GM12878 (cell line): ENCODE data around the gene CARD19. TPM values are rescaled to one million over a fixed set of nuclear protein-coding genes. Genes with fewer than 3 reads are reported as not detected.

ENCODE experiments used
- ATAC-seq: fragments of 200-7000 bp; cut with Tn5 transposase; 3 replicates; pipeline ENCODE4 v1.9.1; 2020; ENCODE audit warnings: mild to moderate bottlenecking, moderate library complexity
- BruUV-seq: library from RNA; stranded (reverse); fragments of 400-500 nt; replicated peaks from 2 replicates; lab custom pipeline; 2021; lab: Mats Ljungman, UMichigan
- CTCF ChIA-PET: fragments of 300-600 bp; sonication (Branson Sonifier 250); formaldehyde crosslinking; extraction: SDS; loops from one replicate; lab custom pipeline; 2021; ENCODE audit warnings: inconsistent platforms; lab: Yijun Ruan, JAX
- POLR2A ChIA-PET: fragments of 350-600 bp; formaldehyde crosslinking; extraction: SDS; loops from one replicate; lab custom pipeline; 2021; ENCODE audit warnings: inconsistent platforms; lab: Charles Lee
- RAD21 ChIA-PET: fragments of 300-600 bp; sonication (Branson Sonifier 250); formaldehyde crosslinking; loops from one replicate; lab custom pipeline; 2023; ENCODE audit warnings: antibody characterized with exemption; ENCODE audit not compliant: unreplicated experiment; lab: Charles Lee
- SMC1A ChIA-PET: fragments of 300-600 bp; sonication (Branson Sonifier 250); formaldehyde crosslinking; loops from one replicate; lab custom pipeline; 2023; ENCODE audit not compliant: unreplicated experiment, uncharacterized antibody; lab: Charles Lee
- DNase-seq: peaks from one replicate; pipeline ENCODE4 v3.0.0-alpha.2; 2011; ENCODE audit warnings: low read depth, low spot score
- FAIRE-seq: peaks from 3 replicates; lab custom pipeline; 2011; peaks lifted over from hg19 to GRCh38; lab: Jason Lieb, UNC
- H2AFZ ChIP-seq: 2 replicates; pipeline ENCODE4 v1.6.0; 2011; ENCODE audit warnings: low read depth, low read length, control low read depth; ENCODE audit not compliant: control insufficient read depth
- H3K27ac ChIP-seq: 2 replicates; pipeline ENCODE4 v1.5.1; 2011; ENCODE audit warnings: control low read depth; ENCODE audit not compliant: control insufficient read depth, insufficient read depth
- H3K27me3 ChIP-seq, 2 experiments: replicated peaks in 1 of 2; 2 replicates each; pipeline versions ENCODE4 v1.6.0 to v1.6.1; 2011; ENCODE audit warnings: low read length in 1 of 2; ENCODE audit not compliant: control insufficient read depth in 2 of 2, insufficient read depth in 2 of 2
- H3K36me3 ChIP-seq, 2 experiments: 2 replicates each; pipeline ENCODE4 v1.5.1; 2011; ENCODE audit warnings: low read length in 1 of 2; ENCODE audit not compliant: control insufficient read depth in 2 of 2, insufficient read depth in 2 of 2
- H3K4me1 ChIP-seq: 2 replicates; pipeline ENCODE4 v1.6.1; 2011; ENCODE audit warnings: mild to moderate bottlenecking, low read length, moderate library complexity, mixed read lengths; ENCODE audit not compliant: control insufficient read depth, insufficient read depth
- H3K4me2 ChIP-seq: 2 replicates; pipeline ENCODE4 v1.6.0; 2011; ENCODE audit warnings: control low read depth; ENCODE audit not compliant: control insufficient read depth, insufficient read depth
- H3K4me3 ChIP-seq: fragments of 200-600 bp; sonication (generic); 2 replicates; pipeline ENCODE4 v1.5.1; 2016
- H3K79me2 ChIP-seq: 2 replicates; pipeline ENCODE4 v1.6.0; 2011; ENCODE audit warnings: low read length; ENCODE audit not compliant: control insufficient read depth, insufficient read depth
- H3K9ac ChIP-seq: 2 replicates; pipeline ENCODE4 v1.8.0; 2011; ENCODE audit warnings: low read length, control low read depth, mixed read lengths; ENCODE audit not compliant: control insufficient read depth, insufficient read depth
- H3K9me3 ChIP-seq: replicated peaks from 3 replicates; pipeline ENCODE4 v1.5.1; 2011; ENCODE audit warnings: mild to moderate bottlenecking, low read length; ENCODE audit not compliant: control insufficient read depth, insufficient read depth
- H4K20me1 ChIP-seq: 2 replicates; pipeline ENCODE4 v1.6.0; 2011; ENCODE audit not compliant: control insufficient read depth, insufficient read depth
- CEBPB ChIP-seq, 2 experiments: fragments of 150-350 bp in 1 of 2; IDR thresholded peaks; 2 replicates each; pipeline ENCODE4 v1.6.1; 2012 to 2014; ENCODE audit warnings: low read depth in 2 of 2, low read length in 2 of 2, borderline replicate concordance in 1 of 2, inconsistent platforms in 1 of 2
- EZH2 ChIP-seq: IDR thresholded peaks from 2 replicates; pipeline ENCODE4 v1.6.1; 2012; ENCODE audit warnings: low read depth, mild to moderate bottlenecking, control low read depth, inconsistent platforms, low read length, borderline replicate concordance; ENCODE audit not compliant: control insufficient read depth
- FOXK2 ChIP-seq: fragments of 450-650 bp; IDR thresholded peaks from 2 replicates; pipeline ENCODE4 v1.6.1; 2017; ENCODE audit warnings: mild to moderate bottlenecking, moderate library complexity
- HCFC1 ChIP-seq: fragments of 150-350 bp; IDR thresholded peaks from 2 replicates; pipeline ENCODE4 v1.6.1; 2014; ENCODE audit warnings: low read length
- IRF5 ChIP-seq: fragments of 450-650 bp; IDR thresholded peaks from 2 replicates; pipeline ENCODE4 v1.6.1; 2017; ENCODE audit warnings: borderline replicate concordance
- MAX ChIP-seq: IDR thresholded peaks from 2 replicates; pipeline ENCODE4 v1.6.1; 2012; ENCODE audit warnings: low read depth, low read length, improper control_type of control experiment
- MXI1 ChIP-seq: fragments of 150-350 bp; IDR thresholded peaks from 2 replicates; pipeline ENCODE4 v1.6.1; 2011; ENCODE audit warnings: low read depth, mild to moderate bottlenecking, inconsistent platforms, low read length, improper control_type of control experiment
- NFYB ChIP-seq: IDR thresholded peaks from 2 replicates; pipeline ENCODE4 v1.6.1; 2011; ENCODE audit warnings: low read depth, mild to moderate bottlenecking, low read length, improper control_type of control experiment, moderate library complexity; ENCODE audit not compliant: insufficient read depth
- PKNOX1 ChIP-seq: fragments of 450-650 bp; IDR thresholded peaks from 2 replicates; pipeline ENCODE4 v1.6.1; 2016; ENCODE audit warnings: mild to moderate bottlenecking
- POLR2AphosphoS5 ChIP-seq: IDR thresholded peaks from 2 replicates; pipeline ENCODE4 v1.6.1; 2011; ENCODE audit warnings: mild to moderate bottlenecking, low read length, inconsistent platforms
- POU2F2 ChIP-seq: IDR thresholded peaks from 3 replicates; pipeline ENCODE4 v1.6.1; 2011; ENCODE audit warnings: low read depth, mild to moderate bottlenecking, low read length, borderline replicate concordance
- RAD21 ChIP-seq: IDR thresholded peaks from 2 replicates; pipeline ENCODE4 v1.6.1; 2011; ENCODE audit warnings: mild to moderate bottlenecking, low read depth, low read length, moderate library complexity; ENCODE audit not compliant: insufficient read depth
- RB1 ChIP-seq: fragments of 450-650 bp; formaldehyde crosslinking; IDR thresholded peaks from 2 replicates; pipeline ENCODE4 v1.6.1; 2017; ENCODE audit warnings: mild to moderate bottlenecking, borderline replicate concordance
- SUZ12 ChIP-seq: fragments of 200-600 bp; sonication (generic); IDR thresholded peaks from one replicate; pipeline ENCODE4 v1.6.1; 2018; ENCODE audit warnings: antibody characterized with exemption, mild to moderate bottlenecking; ENCODE audit not compliant: unreplicated experiment
- TCF7 ChIP-seq: IDR thresholded peaks from 2 replicates; pipeline ENCODE4 v1.6.1; 2014; ENCODE audit warnings: antibody characterized with exemption, borderline replicate concordance
- WRNIP1 ChIP-seq: IDR thresholded peaks from 2 replicates; pipeline ENCODE4 v1.6.1; 2011; ENCODE audit warnings: low read depth, low read length, improper control_type of control experiment, borderline replicate concordance
- ZNF274 ChIP-seq: IDR thresholded peaks from one replicate; pipeline ENCODE4 v1.8.0; 2011; ENCODE audit not compliant: insufficient read length, insufficient read depth
- WGBS: methylation state at CpG from one replicate; pipeline ENCODE4 v1.1.6; 2016; ENCODE audit warnings: low lambda C conversion rate; ENCODE audit not compliant: insufficient replicate concordance, insufficient coverage; ENCODE audit errors: missing lambda C conversion rate; 5-methylcytosine and 5-hydroxymethylcytosine counted together
- in situ Hi-C: fragments of 300-500 bp; cut with MboI; formaldehyde crosslinking; loops from 9 replicates; pipeline ENCODE4 v1.14.3; 2018; ENCODE audit warnings: mixed read lengths
- intact Hi-C: fragments of 100-400 bp; cut with micrococcal nuclease; formaldehyde crosslinking; loops from one replicate; pipeline ENCODE4 v1.14.2; 2022; ENCODE audit not compliant: unreplicated experiment
- polyA plus RNA-seq, 11 experiments: library from polyadenylated mRNA; depleted of rRNA in 4 of 11; unstranded in 6 of 11; stranded (reverse) in 5 of 11; fragments of >200 nt; fragmentation: Nextera tagmentation in 4 of 11; fragmentation: Illumina TruSeq in 1 of 11; extraction: Ambion mirVana in 4 of 11; extraction: Trizol in 1 of 11; gene quantifications; 1 replicate in 1 of 11; 2 replicates in 10 of 11; pipeline versions ENCODE4 v1.2.1 to v1.2.3, GENCODE V29; 2011 to 2016; ENCODE audit warnings: inconsistent platforms in 2 of 11, missing spikeins in 2 of 11, low read depth in 1 of 11
- total RNA-seq, 4 experiments: library from RNA; depleted of rRNA in 3 of 4; stranded (reverse); fragments of >200 nt in 3 of 4; fragmentation: Illumina TruSeq in 1 of 4; extraction: Trizol in 1 of 4; gene quantifications; 2 replicates each; pipeline versions ENCODE4 v1.2.1 to v1.2.3, GENCODE V29; 2013 to 2021

The CARD19 gene
- total and polyA plus RNA-seq, 10 of the 15 experiments (the other 5 are each of a cell fraction or from before 2014, with no cell fraction given) = 0.61 to 41.6 (median 19.9) TPM

- H3K4me3 ChIP-seq = no peak overlapping the region
- in situ Hi-C loops = loop anchor here (5.0 to 10.0 kb wide), 2 partner anchors 142 to 805 kb away; no protein-coding TSS in a partner anchor
- H3K27me3 ChIP-seq = no peaks in the 10 kb centered on the region; a peak in 1 of 4 replicates
- no TSS peak for BruUV-seq
- H4K20me1 ChIP-seq = no peaks in the 10 kb centered on the region
- no peaks in the 10 kb centered on the region for H3K79me2 ChIP-seq
- CTCF ChIA-PET = interaction anchor here (0.8 to 1.6 kb wide), 6 partner anchors 30 to 406 kb away, joined by 3 to 5 read pairs (median 4); no protein-coding TSS in a partner anchor
- intact Hi-C loops = loop anchor here (1.0 to 2.0 kb wide), 3 partner anchors 142 to 803 kb away; no protein-coding TSS in a partner anchor
- DNase-seq = no peak
- RAD21 ChIA-PET = interaction anchor here (0.8 kb wide), 1 partner anchor 143 kb away, joined by 4 read pairs; no protein-coding TSS in a partner anchor
- POLR2A ChIA-PET = no interaction called here
- no peak overlapping the region for H3K4me2 ChIP-seq
- peak; percentile 27 for FAIRE-seq
- no peak overlapping the region for H2AFZ ChIP-seq
- no peaks in the 10 kb centered on the region for H3K36me3 ChIP-seq
- H3K4me1 ChIP-seq = peaks cover 5% of the 10 kb centered on the region
- SMC1A ChIA-PET = interaction anchor here (0.7 kb wide), 1 partner anchor 51 kb away, joined by 3 read pairs; no protein-coding TSS in a partner anchor
- H3K27ac ChIP-seq = no peak overlapping the region
- 7% methylated on average over 19 of the region's 19 CpGs for WGBS
- no peak overlapping the region for H3K9ac ChIP-seq
- ATAC-seq = peak; percentile 98
- no peaks in the 10 kb centered on the region; the same call in 1 of the 3 replicates for H3K9me3 ChIP-seq
- TF ChIP-seq CEBPB (IDR thresholded peaks at IDR 0.05; ENCODE audit: borderline replicate concordance in 1 of 2, low read depth in 2 of 2, low read length in 2 of 2) = no peak
- TF ChIP-seq PKNOX1 = peak; percentile 59; the same call in 1 of the 2 replicates
- no peak for TF ChIP-seq EZH2
- TF ChIP-seq TCF7 = no peak
- TF ChIP-seq FOXK2 = no peak
- no peak for TF ChIP-seq SUZ12
- no peak for TF ChIP-seq NFYB
- TF ChIP-seq WRNIP1 = no peak
- TF ChIP-seq MXI1 = no peak
- TF ChIP-seq HCFC1 = no peak
- peak; percentile 38; the same call in 1 of the 2 replicates for TF ChIP-seq RB1
- 0 out of 3 replicates have a peak, but pooled peaks have one; percentile 19 for TF ChIP-seq POU2F2
- peak; percentile 98 for TF ChIP-seq RAD21
- TF ChIP-seq MAX = no peak
- TF ChIP-seq POLR2AphosphoS5 = no peak
- TF ChIP-seq ZNF274 = no peak
- TF ChIP-seq IRF5 = no peak
These were observed 63.8 kb downstream of the CARD19 start for GRCh38 chr9:93159601-93160471.
